WTC11 (cell line): ENCODE data around the gene NEUROD1. TPM values are rescaled to one million over a fixed set of nuclear protein-coding genes. Genes with fewer than 3 reads are reported as not detected.

Source experiments
- ATAC-seq: fragments of 200-7000 bp; cut with Tn5 transposase; 2 replicates; pipeline ENCODE4 v1.10.0; 2021; ENCODE audit warnings: mild to moderate bottlenecking, moderate library complexity
- CTCF ChIA-PET: fragments of 300-600 bp; sonication (Branson Sonifier 250); formaldehyde crosslinking; loops from one replicate; lab custom pipeline; 2021; ENCODE audit warnings: antibody characterized with exemption; lab: Charles Lee
- POLR2A ChIA-PET: fragments of 350-600 bp; sonication (Branson Sonifier 250); formaldehyde crosslinking; loops from one replicate; lab custom pipeline; 2021; ENCODE audit warnings: antibody characterized with exemption; lab: Charles Lee
- DNase-seq: peaks from one replicate; pipeline ENCODE4 v3.0.0; 2021; ENCODE audit warnings: low spot score
- H3K27ac Mint-ChIP-seq: 2 replicates; pipeline ENCODE4 v1.8.0; 2021; ENCODE audit warnings: mixed read lengths
- H3K27me3 Mint-ChIP-seq: 2 replicates; pipeline ENCODE4 v1.8.0; 2021; ENCODE audit warnings: low read depth, mild to moderate bottlenecking, moderate library complexity, mixed read lengths
- H3K36me3 Mint-ChIP-seq: 2 replicates; pipeline ENCODE4 v1.8.0; 2021; ENCODE audit warnings: mixed read lengths
- H3K4me1 Mint-ChIP-seq: 2 replicates; pipeline ENCODE4 v1.8.0; 2022; ENCODE audit warnings: mixed read lengths
- H3K4me3 Mint-ChIP-seq: 2 replicates; pipeline ENCODE4 v1.8.0; 2021; ENCODE audit warnings: mild to moderate bottlenecking, moderate library complexity, mixed read lengths
- H3K9me3 Mint-ChIP-seq: 2 replicates; pipeline ENCODE4 v1.8.0; 2021; ENCODE audit warnings: mixed read lengths
- CREM ChIP-seq: sonication (generic); formaldehyde crosslinking; IDR thresholded peaks from 2 replicates; pipeline ENCODE4 v1.8.1; 2022; ENCODE audit warnings: mild to moderate bottlenecking, missing genetic modification reagents, moderate library complexity
- FOXJ3 ChIP-seq: sonication (generic); formaldehyde crosslinking; IDR thresholded peaks from 2 replicates; pipeline ENCODE4 v1.9.0; 2021; ENCODE audit warnings: missing genetic modification reagents, mild to moderate bottlenecking, borderline replicate concordance
- JAZF1 ChIP-seq: fragments of 250-450 bp; sonication (Bioruptor Pico); IDR thresholded peaks from 2 replicates; pipeline ENCODE4 v1.9.0; 2021; ENCODE audit warnings: moderate library complexity, mild to moderate bottlenecking, inconsistent platforms
- RORB ChIP-seq: fragments of 250-450 bp; sonication (Bioruptor Pico); IDR thresholded peaks from 2 replicates; pipeline ENCODE4 v1.9.0; 2021; ENCODE audit warnings: mild to moderate bottlenecking
- TCF7 ChIP-seq: sonication (generic); formaldehyde crosslinking; IDR thresholded peaks from 2 replicates; pipeline ENCODE4 v1.8.0; 2022; ENCODE audit warnings: mild to moderate bottlenecking, low read depth, missing genetic modification reagents, moderate library complexity
- TP53 ChIP-seq: sonication (generic); formaldehyde crosslinking; IDR thresholded peaks from 2 replicates; pipeline ENCODE4 v1.8.1; 2023; ENCODE audit warnings: mild to moderate bottlenecking, missing genetic modification reagents
- ZNF138 ChIP-seq: sonication (generic); formaldehyde crosslinking; conservative IDR thresholded peaks from 2 replicates; pipeline ENCODE4 v1.8.1; 2022; ENCODE audit warnings: mild to moderate bottlenecking, moderate library complexity, missing genetic modification reagents
- ZNF423 ChIP-seq: fragments of 250-450 bp; sonication (Bioruptor Pico); IDR thresholded peaks from 2 replicates; pipeline ENCODE4 v2.1.2; 2022; ENCODE audit warnings: mild to moderate bottlenecking, moderate library complexity
- total RNA-seq: library from RNA; stranded (reverse); gene quantifications from 3 replicates; pipeline ENCODE4 v1.2.3, GENCODE V29; 2021
- TF ChIP-seq, protein P1 (sequence below): sonication (generic); formaldehyde crosslinking; IDR thresholded peaks from 2 replicates; pipeline ENCODE4 v1.8.1; 2023; ENCODE audit warnings: mild to moderate bottlenecking, moderate library complexity, missing genetic modification reagents
- TF ChIP-seq, protein P2 (sequence below): fragments of 200-600 bp; IDR thresholded peaks from 2 replicates; pipeline ENCODE4 v1.8.0; 2022; ENCODE audit warnings: antibody characterized with exemption
- TF ChIP-seq, protein P3 (sequence below): sonication (generic); formaldehyde crosslinking; IDR thresholded peaks from 2 replicates; pipeline ENCODE4 v1.8.1; 2023; ENCODE audit warnings: mild to moderate bottlenecking, missing genetic modification reagents
- TF ChIP-seq, protein P4 (sequence below): sonication (generic); formaldehyde crosslinking; conservative IDR thresholded peaks from 2 replicates; pipeline ENCODE4 v1.8.1; 2023; ENCODE audit warnings: mild to moderate bottlenecking, low read depth, missing genetic modification reagents, moderate library complexity
- TF ChIP-seq, protein P5 (sequence below): sonication (generic); formaldehyde crosslinking; IDR thresholded peaks from 2 replicates; pipeline ENCODE4 v1.8.1; 2023; ENCODE audit warnings: mild to moderate bottlenecking, missing genetic modification reagents, moderate library complexity
- TF ChIP-seq, protein P6 (sequence below): fragments of 250-450 bp; sonication (Bioruptor Pico); IDR thresholded peaks from 2 replicates; pipeline ENCODE4 v2.1.2; 2022; ENCODE audit warnings: mild to moderate bottlenecking, moderate library complexity
- TF ChIP-seq, protein P7 (sequence below): sonication (generic); formaldehyde crosslinking; IDR thresholded peaks from 2 replicates; pipeline ENCODE4 v1.8.0; 2023; ENCODE audit warnings: mild to moderate bottlenecking, missing genetic modification reagents
- TF ChIP-seq, protein P8 (sequence below): sonication (generic); formaldehyde crosslinking; IDR thresholded peaks from 2 replicates; pipeline ENCODE4 v1.8.0; 2022; ENCODE audit warnings: mild to moderate bottlenecking, missing genetic modification reagents

The NEUROD1 gene
- total RNA-seq, 1 experiment from 2014 or later: 0.07 TPM

DNA sequence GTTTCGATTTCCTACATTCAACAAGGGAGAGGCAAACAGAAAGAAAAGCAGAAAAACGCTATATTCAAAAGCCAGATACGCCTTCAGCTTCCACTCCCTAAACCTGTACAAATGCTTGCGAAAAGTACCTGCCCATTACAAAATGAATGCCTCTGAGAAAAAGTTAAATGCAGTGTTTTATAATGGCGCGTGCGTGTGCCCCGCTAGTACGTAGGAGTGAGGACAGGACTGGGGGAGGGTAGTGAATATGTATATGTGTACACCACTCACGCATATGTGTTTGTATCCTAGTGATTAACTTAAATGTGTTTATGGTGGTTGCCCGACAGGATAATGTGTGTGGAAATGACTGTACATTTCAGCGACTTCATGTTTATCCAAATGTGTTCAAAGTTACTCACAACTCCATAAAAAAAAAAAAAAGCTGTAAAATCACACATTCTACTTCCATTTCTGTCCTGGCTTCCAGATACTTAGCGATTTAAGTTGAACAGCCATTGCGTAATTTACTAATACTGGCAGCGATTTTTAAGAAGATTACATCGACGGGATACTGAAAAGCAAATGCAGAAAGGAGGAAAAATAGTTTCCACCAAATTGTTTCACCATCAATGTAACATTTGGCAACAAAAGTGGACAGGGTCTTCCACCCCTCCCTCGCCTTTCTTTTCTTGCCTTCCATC is 1.3 kb downstream of the NEUROD1 start (continued):
- TF ChIP-seq ZNF138 (CRISPR knock-in tag) (no peak), FOXJ3 (CRISPR knock-in tag) (no peak), ZNF423 (CRISPR knock-in tag) (no peak), CREM (CRISPR knock-in tag) (no peak), RORB (CRISPR knock-in tag) (no peak), JAZF1 (CRISPR knock-in tag) (no peak)
- TF ChIP-seq, protein P1, sequence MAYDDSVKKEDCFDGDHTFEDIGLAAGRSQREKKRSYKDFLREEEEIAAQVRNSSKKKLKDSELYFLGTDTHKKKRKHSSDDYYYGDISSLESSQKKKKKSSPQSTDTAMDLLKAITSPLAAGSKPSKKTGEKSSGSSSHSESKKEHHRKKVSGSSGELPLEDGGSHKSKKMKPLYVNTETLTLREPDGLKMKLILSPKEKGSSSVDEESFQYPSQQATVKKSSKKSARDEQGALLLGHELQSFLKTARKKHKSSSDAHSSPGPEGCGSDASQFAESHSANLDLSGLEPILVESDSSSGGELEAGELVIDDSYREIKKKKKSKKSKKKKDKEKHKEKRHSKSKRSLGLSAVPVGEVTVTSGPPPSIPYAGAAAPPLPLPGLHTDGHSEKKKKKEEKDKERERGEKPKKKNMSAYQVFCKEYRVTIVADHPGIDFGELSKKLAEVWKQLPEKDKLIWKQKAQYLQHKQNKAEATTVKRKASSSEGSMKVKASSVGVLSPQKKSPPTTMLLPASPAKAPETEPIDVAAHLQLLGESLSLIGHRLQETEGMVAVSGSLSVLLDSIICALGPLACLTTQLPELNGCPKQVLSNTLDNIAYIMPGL (CRISPR knock-in tag): no peak
- TF ChIP-seq, protein P2, sequence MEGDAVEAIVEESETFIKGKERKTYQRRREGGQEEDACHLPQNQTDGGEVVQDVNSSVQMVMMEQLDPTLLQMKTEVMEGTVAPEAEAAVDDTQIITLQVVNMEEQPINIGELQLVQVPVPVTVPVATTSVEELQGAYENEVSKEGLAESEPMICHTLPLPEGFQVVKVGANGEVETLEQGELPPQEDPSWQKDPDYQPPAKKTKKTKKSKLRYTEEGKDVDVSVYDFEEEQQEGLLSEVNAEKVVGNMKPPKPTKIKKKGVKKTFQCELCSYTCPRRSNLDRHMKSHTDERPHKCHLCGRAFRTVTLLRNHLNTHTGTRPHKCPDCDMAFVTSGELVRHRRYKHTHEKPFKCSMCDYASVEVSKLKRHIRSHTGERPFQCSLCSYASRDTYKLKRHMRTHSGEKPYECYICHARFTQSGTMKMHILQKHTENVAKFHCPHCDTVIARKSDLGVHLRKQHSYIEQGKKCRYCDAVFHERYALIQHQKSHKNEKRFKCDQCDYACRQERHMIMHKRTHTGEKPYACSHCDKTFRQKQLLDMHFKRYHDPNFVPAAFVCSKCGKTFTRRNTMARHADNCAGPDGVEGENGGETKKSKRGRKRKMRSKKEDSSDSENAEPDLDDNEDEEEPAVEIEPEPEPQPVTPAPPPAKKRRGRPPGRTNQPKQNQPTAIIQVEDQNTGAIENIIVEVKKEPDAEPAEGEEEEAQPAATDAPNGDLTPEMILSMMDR: no peak
- TF ChIP-seq, protein P3, sequence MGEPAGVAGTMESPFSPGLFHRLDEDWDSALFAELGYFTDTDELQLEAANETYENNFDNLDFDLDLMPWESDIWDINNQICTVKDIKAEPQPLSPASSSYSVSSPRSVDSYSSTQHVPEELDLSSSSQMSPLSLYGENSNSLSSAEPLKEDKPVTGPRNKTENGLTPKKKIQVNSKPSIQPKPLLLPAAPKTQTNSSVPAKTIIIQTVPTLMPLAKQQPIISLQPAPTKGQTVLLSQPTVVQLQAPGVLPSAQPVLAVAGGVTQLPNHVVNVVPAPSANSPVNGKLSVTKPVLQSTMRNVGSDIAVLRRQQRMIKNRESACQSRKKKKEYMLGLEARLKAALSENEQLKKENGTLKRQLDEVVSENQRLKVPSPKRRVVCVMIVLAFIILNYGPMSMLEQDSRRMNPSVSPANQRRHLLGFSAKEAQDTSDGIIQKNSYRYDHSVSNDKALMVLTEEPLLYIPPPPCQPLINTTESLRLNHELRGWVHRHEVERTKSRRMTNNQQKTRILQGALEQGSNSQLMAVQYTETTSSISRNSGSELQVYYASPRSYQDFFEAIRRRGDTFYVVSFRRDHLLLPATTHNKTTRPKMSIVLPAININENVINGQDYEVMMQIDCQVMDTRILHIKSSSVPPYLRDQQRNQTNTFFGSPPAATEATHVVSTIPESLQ (CRISPR knock-in tag): no peak

DNA sequence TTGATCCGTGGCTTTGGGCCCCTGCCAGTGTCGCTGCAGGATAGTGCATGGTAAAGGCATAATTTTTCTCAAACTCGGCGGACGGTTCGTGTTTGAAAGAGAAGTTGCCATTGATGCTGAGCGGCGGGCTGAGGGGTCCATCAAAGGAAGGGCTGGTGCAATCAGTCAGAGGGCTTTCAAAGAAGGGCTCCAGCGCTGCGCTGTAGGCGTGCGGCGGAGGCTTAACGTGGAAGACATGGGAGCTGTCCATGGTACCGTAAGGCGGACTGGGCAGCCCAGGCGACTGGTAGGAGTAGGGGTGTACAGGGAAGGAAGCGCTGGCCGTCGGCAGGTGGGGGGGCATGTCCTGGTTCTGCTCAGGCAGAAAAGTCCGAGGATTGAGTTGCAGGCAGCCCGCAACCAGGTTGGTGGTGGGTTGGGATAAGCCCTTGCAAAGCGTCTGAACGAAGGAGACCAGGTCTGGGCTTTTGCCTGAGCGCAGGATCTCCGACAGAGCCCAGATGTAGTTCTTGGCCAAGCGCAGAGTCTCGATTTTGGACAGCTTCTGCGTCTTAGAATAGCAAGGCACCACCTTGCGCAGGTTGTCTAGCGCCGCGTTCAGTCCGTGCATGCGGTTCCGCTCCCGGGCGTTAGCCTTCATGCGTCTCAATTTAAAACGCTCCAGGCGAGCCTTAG is 2.3 kb downstream of the NEUROD1 start:
- H3K4me1 Mint-ChIP-seq: peaks cover 50% of the 10 kb centered on the region
- no peaks in the 10 kb centered on the region for H3K9me3 Mint-ChIP-seq
- DNase-seq: peak; percentile 94
- H3K27me3 Mint-ChIP-seq: peaks cover 92% of the 10 kb centered on the region
- peak overlapping the region; percentile 77 for H3K4me3 Mint-ChIP-seq
- no peak overlapping the region for H3K27ac Mint-ChIP-seq
- ATAC-seq: peak; percentile 71
- no peaks in the 10 kb centered on the region for H3K36me3 Mint-ChIP-seq
- POLR2A ChIA-PET: no interaction called here
- CTCF ChIA-PET: interaction anchor here (1.5 kb wide), 1 partner anchor 20 kb away, joined by 5 read pairs; no protein-coding TSS in a partner anchor
- TF ChIP-seq, protein P4, sequence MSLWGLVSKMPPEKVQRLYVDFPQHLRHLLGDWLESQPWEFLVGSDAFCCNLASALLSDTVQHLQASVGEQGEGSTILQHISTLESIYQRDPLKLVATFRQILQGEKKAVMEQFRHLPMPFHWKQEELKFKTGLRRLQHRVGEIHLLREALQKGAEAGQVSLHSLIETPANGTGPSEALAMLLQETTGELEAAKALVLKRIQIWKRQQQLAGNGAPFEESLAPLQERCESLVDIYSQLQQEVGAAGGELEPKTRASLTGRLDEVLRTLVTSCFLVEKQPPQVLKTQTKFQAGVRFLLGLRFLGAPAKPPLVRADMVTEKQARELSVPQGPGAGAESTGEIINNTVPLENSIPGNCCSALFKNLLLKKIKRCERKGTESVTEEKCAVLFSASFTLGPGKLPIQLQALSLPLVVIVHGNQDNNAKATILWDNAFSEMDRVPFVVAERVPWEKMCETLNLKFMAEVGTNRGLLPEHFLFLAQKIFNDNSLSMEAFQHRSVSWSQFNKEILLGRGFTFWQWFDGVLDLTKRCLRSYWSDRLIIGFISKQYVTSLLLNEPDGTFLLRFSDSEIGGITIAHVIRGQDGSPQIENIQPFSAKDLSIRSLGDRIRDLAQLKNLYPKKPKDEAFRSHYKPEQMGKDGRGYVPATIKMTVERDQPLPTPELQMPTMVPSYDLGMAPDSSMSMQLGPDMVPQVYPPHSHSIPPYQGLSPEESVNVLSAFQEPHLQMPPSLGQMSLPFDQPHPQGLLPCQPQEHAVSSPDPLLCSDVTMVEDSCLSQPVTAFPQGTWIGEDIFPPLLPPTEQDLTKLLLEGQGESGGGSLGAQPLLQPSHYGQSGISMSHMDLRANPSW (CRISPR knock-in tag): 0 out of 2 replicates have a peak, but pooled peaks have one; percentile 41
- TF ChIP-seq, protein P1 (CRISPR knock-in tag): 0 out of 2 replicates have a peak, but pooled peaks have one; percentile 36
- TF ChIP-seq, protein P5, sequence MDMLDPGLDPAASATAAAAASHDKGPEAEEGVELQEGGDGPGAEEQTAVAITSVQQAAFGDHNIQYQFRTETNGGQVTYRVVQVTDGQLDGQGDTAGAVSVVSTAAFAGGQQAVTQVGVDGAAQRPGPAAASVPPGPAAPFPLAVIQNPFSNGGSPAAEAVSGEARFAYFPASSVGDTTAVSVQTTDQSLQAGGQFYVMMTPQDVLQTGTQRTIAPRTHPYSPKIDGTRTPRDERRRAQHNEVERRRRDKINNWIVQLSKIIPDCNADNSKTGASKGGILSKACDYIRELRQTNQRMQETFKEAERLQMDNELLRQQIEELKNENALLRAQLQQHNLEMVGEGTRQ: peak; percentile 46
- TF ChIP-seq, protein P6, sequence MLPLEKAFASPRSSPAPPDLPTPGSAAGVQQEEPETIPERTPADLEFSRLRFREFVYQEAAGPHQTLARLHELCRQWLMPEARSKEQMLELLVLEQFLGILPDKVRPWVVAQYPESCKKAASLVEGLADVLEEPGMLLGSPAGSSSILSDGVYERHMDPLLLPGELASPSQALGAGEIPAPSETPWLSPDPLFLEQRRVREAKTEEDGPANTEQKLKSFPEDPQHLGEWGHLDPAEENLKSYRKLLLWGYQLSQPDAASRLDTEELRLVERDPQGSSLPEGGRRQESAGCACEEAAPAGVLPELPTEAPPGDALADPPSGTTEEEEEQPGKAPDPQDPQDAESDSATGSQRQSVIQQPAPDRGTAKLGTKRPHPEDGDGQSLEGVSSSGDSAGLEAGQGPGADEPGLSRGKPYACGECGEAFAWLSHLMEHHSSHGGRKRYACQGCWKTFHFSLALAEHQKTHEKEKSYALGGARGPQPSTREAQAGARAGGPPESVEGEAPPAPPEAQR (CRISPR knock-in tag): no peak
- TF ChIP-seq ZNF423 (CRISPR knock-in tag): no peak
- TF ChIP-seq, protein P7, sequence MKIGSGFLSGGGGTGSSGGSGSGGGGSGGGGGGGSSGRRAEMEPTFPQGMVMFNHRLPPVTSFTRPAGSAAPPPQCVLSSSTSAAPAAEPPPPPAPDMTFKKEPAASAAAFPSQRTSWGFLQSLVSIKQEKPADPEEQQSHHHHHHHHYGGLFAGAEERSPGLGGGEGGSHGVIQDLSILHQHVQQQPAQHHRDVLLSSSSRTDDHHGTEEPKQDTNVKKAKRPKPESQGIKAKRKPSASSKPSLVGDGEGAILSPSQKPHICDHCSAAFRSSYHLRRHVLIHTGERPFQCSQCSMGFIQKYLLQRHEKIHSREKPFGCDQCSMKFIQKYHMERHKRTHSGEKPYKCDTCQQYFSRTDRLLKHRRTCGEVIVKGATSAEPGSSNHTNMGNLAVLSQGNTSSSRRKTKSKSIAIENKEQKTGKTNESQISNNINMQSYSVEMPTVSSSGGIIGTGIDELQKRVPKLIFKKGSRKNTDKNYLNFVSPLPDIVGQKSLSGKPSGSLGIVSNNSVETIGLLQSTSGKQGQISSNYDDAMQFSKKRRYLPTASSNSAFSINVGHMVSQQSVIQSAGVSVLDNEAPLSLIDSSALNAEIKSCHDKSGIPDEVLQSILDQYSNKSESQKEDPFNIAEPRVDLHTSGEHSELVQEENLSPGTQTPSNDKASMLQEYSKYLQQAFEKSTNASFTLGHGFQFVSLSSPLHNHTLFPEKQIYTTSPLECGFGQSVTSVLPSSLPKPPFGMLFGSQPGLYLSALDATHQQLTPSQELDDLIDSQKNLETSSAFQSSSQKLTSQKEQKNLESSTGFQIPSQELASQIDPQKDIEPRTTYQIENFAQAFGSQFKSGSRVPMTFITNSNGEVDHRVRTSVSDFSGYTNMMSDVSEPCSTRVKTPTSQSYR (CRISPR knock-in tag): peak; percentile 95
- TF ChIP-seq, protein P8, sequence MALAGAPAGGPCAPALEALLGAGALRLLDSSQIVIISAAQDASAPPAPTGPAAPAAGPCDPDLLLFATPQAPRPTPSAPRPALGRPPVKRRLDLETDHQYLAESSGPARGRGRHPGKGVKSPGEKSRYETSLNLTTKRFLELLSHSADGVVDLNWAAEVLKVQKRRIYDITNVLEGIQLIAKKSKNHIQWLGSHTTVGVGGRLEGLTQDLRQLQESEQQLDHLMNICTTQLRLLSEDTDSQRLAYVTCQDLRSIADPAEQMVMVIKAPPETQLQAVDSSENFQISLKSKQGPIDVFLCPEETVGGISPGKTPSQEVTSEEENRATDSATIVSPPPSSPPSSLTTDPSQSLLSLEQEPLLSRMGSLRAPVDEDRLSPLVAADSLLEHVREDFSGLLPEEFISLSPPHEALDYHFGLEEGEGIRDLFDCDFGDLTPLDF: peak; percentile 61; the same call in 1 of the 2 replicates
- TF ChIP-seq TCF7 (CRISPR knock-in tag): peak; percentile 94
- TF ChIP-seq TP53 (CRISPR knock-in tag): peak; percentile 93
